HG02884 (cell line): ENCODE measurements around the gene LCAT.
"Not testable (repeated sequence)": the region's sequence is repeated elsewhere in the genome, so short reads cannot be mapped to it uniquely, and the experiment has no call there.

Experiments
- ATAC-seq: cut with Tn5 transposase; IDR thresholded peaks from one replicate; pipeline ENCODE4 v1.9.1; 2021; ENCODE audit warnings: mild to moderate bottlenecking, moderate library complexity; ENCODE audit not compliant: unreplicated experiment

The LCAT gene

GRCh38 chr16:67950335-67950843 lies 6.5 kb upstream of the LCAT start:
- no peak for ATAC-seq

- no peak for ATAC-seq
Measured at GRCh38 chr16:67949645-67950044, 5.7 kb upstream of the LCAT start.

GRCh38 chr16:67948015-67948414 lies 4.1 kb upstream of the LCAT start:
- no peak for ATAC-seq

GRCh38 chr16:67946966-67947558 lies 3.1 kb upstream of the LCAT start:
- no peak for ATAC-seq

GRCh38 chr16:67946128-67946569 lies 2.2 kb upstream of the LCAT start:
- no peak for ATAC-seq

GRCh38 chr16:67945392-67945933 lies 1.5 kb upstream of the LCAT start:
- no peak for ATAC-seq

GRCh38 chr16:67944690-67945391 lies 921 bp upstream of the LCAT start:
- ATAC-seq = no peak

- ATAC-seq = no peak
Measured at GRCh38 chr16:67943256-67943618, 683 bp downstream of the LCAT start.

- no peak for ATAC-seq
Measured at GRCh38 chr16:67942510-67943255, 1.2 kb downstream of the LCAT start.

GRCh38 chr16:67942200-67942509 lies 1.8 kb downstream of the LCAT start:
- no peak for ATAC-seq

- no peak for ATAC-seq
Measured at GRCh38 chr16:67941469-67942199, 2.3 kb downstream of the LCAT start.

GRCh38 chr16:67940446-67941089 lies 3.4 kb downstream of the LCAT start:
- no peak for ATAC-seq

GRCh38 chr16:67939507-67940445 lies 4.1 kb downstream of the LCAT start:
- no peak for ATAC-seq

GRCh38 chr16:67937713-67938112 lies 6.2 kb downstream of the LCAT start:
- not testable (repeated sequence) for ATAC-seq

- ATAC-seq = no peak
Measured at GRCh38 chr16:67936880-67937605, 6.9 kb downstream of the LCAT start.

- no peak for ATAC-seq
Measured at GRCh38 chr16:67936124-67936879, 7.6 kb downstream of the LCAT start, which contains the start of gene PSMB10. Gene PSMB10, minus strand, starts transcription at chr16:67936850. Its CDS starts 101 bp downstream, at chr16:67936749.

GRCh38 chr16:67935402-67936123 lies 8.4 kb downstream of the LCAT start:
- ATAC-seq = peak; percentile 89

GRCh38 chr16:67935101-67935401 lies 8.9 kb downstream of the LCAT start:
- ATAC-seq = no peak
